Activated B cell treated with CpG ODN at 0.5 μM for 24 hours (primary cell): ENCODE data around the gene PAXX. TPM values are rescaled to one million over a fixed set of nuclear protein-coding genes. Genes with fewer than 3 reads are reported as not detected.

Experiments
- ATAC-seq: fragments of 200-7000 bp; cut with Tn5 transposase; one replicate; pipeline ENCODE4 v1.10.0; 2021; ENCODE audit warnings: low read depth, mild to moderate bottlenecking, moderate library complexity
- CTCF ChIA-PET: fragments of 350-600 bp; sonication (Branson Sonifier 250); formaldehyde crosslinking; loops from one replicate; lab custom pipeline; 2021; ENCODE audit warnings: antibody characterized with exemption; lab: Charles Lee
- POLR2A ChIA-PET: fragments of 350-600 bp; sonication (Branson Sonifier 250); formaldehyde crosslinking; loops from one replicate; lab custom pipeline; 2021; ENCODE audit warnings: antibody characterized with exemption; lab: Charles Lee
- DNase-seq: peaks from one replicate; pipeline ENCODE4 v3.0.0; 2022
- H3K27ac Mint-ChIP-seq: one replicate; pipeline ENCODE4 v1.8.0; 2020; ENCODE audit warnings: mixed read lengths
- H3K27me3 Mint-ChIP-seq: one replicate; pipeline ENCODE4 v1.8.0; 2021; ENCODE audit warnings: mixed read lengths
- H3K36me3 Mint-ChIP-seq: one replicate; pipeline ENCODE4 v1.8.0; 2021; ENCODE audit warnings: low read depth, mixed read lengths
- H3K4me1 Mint-ChIP-seq: one replicate; pipeline ENCODE4 v1.8.0; 2021; ENCODE audit warnings: mixed read lengths
- H3K4me3 Mint-ChIP-seq: one replicate; pipeline ENCODE4 v1.8.0; 2020; ENCODE audit warnings: mild to moderate bottlenecking, mixed read lengths
- H3K9me3 Mint-ChIP-seq: one replicate; pipeline ENCODE4 v1.8.0; 2020; ENCODE audit warnings: mixed read lengths
- CTCF ChIP-seq: fragments of 200-600 bp; IDR thresholded peaks from one replicate; pipeline ENCODE4 v1.8.0; 2022; ENCODE audit warnings: antibody characterized with exemption, mild to moderate bottlenecking
- intact Hi-C: fragments of 100-400 bp; cut with micrococcal nuclease; formaldehyde crosslinking; loops from one replicate; pipeline ENCODE4 v1.15.1; 2024
- total RNA-seq: library from RNA; stranded (reverse); gene quantifications from 2 replicates; pipeline ENCODE4 v1.2.3, GENCODE V29; 2022

PAXX gene
- total RNA-seq, 1 donor from 2014 or later = 47.8 TPM

- Mint-ChIP-seq H3K27me3 (peaks cover 7% of the 10 kb centered on the region), H3K4me1 (peaks cover 4% of the 10 kb centered on the region), H3K9me3 (no peaks in the 10 kb centered on the region), H3K36me3 (no peaks in the 10 kb centered on the region), H3K4me3 (no peak overlapping the region), H3K27ac (no peak overlapping the region)
- ATAC-seq (no peak), DNase-seq (no peak)
- ChIA-PET CTCF (no interaction called here), POLR2A (no interaction called here)
- intact Hi-C loops = no loop called here
- TF ChIP-seq CTCF = no peak
Observed at GRCh38 chr9:136960938-136961275, 31.3 kb upstream of the PAXX start.

GRCh38 chr9:136961279-136962065 is 30.8 kb upstream of the PAXX start:
- H3K27me3 Mint-ChIP-seq = peaks cover 11% of the 10 kb centered on the region

GRCh38 chr9:136962163-136962562 is 30.1 kb upstream of the PAXX start:
- no peaks in the 10 kb centered on the region for H3K36me3 Mint-ChIP-seq
- H3K27me3 Mint-ChIP-seq = peaks cover 11% of the 10 kb centered on the region
- no peaks in the 10 kb centered on the region for H3K9me3 Mint-ChIP-seq
- CTCF ChIA-PET = no interaction called here
- DNase-seq (no peak), ATAC-seq (no peak)
- H3K4me3 Mint-ChIP-seq = no peak overlapping the region
- intact Hi-C loops = no loop called here
- TF ChIP-seq CTCF = no peak
- H3K4me1 Mint-ChIP-seq = peaks cover 9% of the 10 kb centered on the region
- H3K27ac Mint-ChIP-seq = no peak overlapping the region
- POLR2A ChIA-PET = no interaction called here

More at GRCh38 chr9:136961279-136962065, 30.8 kb upstream of the PAXX start:
- DNase-seq (no peak), ATAC-seq (no peak)
- Mint-ChIP-seq H3K9me3 (no peaks in the 10 kb centered on the region), H3K4me3 (no peak overlapping the region), H3K4me1 (peaks cover 9% of the 10 kb centered on the region), H3K27ac (no peak overlapping the region), H3K36me3 (no peaks in the 10 kb centered on the region)
- TF ChIP-seq CTCF = no peak
- ChIA-PET POLR2A (no interaction called here), CTCF (no interaction called here)
- intact Hi-C loops = no loop called here

- H3K4me1 Mint-ChIP-seq = peaks cover 9% of the 10 kb centered on the region
- no peak overlapping the region for H3K4me3 Mint-ChIP-seq
- no peaks in the 10 kb centered on the region for H3K9me3 Mint-ChIP-seq
- H3K27ac Mint-ChIP-seq = no peak overlapping the region
- ChIA-PET CTCF (no interaction called here), POLR2A (no interaction called here)
- H3K27me3 Mint-ChIP-seq = peaks cover 11% of the 10 kb centered on the region
- intact Hi-C loops = no loop called here
- no peak for ATAC-seq
- TF ChIP-seq CTCF = no peak
- no peak for DNase-seq
- H3K36me3 Mint-ChIP-seq = no peaks in the 10 kb centered on the region
Observed at GRCh38 chr9:136962701-136963248, 29.4 kb upstream of the PAXX start.

- ChIA-PET POLR2A (no interaction called here), CTCF (no interaction called here)
- no peak for TF ChIP-seq CTCF
- Mint-ChIP-seq H3K27ac (no peak overlapping the region), H3K4me1 (peaks cover 9% of the 10 kb centered on the region), H3K36me3 (no peaks in the 10 kb centered on the region), H3K27me3 (peaks cover 9% of the 10 kb centered on the region), H3K4me3 (no peak overlapping the region), H3K9me3 (no peaks in the 10 kb centered on the region)
- ATAC-seq (no peak), DNase-seq (no peak)
- intact Hi-C loops = no loop called here
Observed at GRCh38 chr9:136963341-136963740, 28.9 kb upstream of the PAXX start.
